GM12891 (cell line): ENCODE measurements around the gene TLCD3B. TPM values are rescaled to one million over a fixed set of nuclear protein-coding genes. Genes with fewer than 3 reads are reported as not detected.
A peak's percentile ranks its signal among the peaks of the same experiment; 100 is the strongest.

ENCODE experiments used
- DNase-seq: peaks from one replicate; pipeline ENCODE4 v3.0.0; 2011; ENCODE audit warnings: low spot score; ENCODE audit not compliant: insufficient read length
- FAIRE-seq: peaks from 2 replicates; lab custom pipeline; 2011; peaks lifted over from hg19 to GRCh38; lab: Jason Lieb, UNC
- PAX5 ChIP-seq: IDR thresholded peaks from 2 replicates; pipeline ENCODE4 v1.6.1; 2011; ENCODE audit warnings: low read length, moderate library complexity, mild to moderate bottlenecking; ENCODE audit not compliant: insufficient read depth, severe bottlenecking
- POLR2A ChIP-seq: IDR thresholded peaks from 2 replicates; pipeline ENCODE4 v1.6.1; 2011; ENCODE audit warnings: low read depth, low read length, control low read depth
- POLR2AphosphoS5 ChIP-seq: IDR thresholded peaks from 2 replicates; pipeline ENCODE4 v1.6.1; 2011; ENCODE audit warnings: low read depth, low read length, control low read depth
- POU2F2 ChIP-seq: IDR thresholded peaks from 2 replicates; pipeline ENCODE4 v1.6.1; 2011; ENCODE audit warnings: low read depth, mild to moderate bottlenecking, control low read depth, low read length, moderate library complexity
- SPI1 ChIP-seq: IDR thresholded peaks from 2 replicates; pipeline ENCODE4 v1.6.1; 2011; ENCODE audit warnings: low read depth, low read length, control low read depth
- TAF1 ChIP-seq: IDR thresholded peaks from 2 replicates; pipeline ENCODE4 v1.6.1; 2011; ENCODE audit warnings: low read depth, low read length, control low read depth
- polyA plus RNA-seq: library from polyadenylated mRNA; unstranded; fragments of >200 nt; gene quantifications from one replicate; pipeline ENCODE4 v1.2.1, GENCODE V29; 2012; ENCODE audit warnings: low read depth, missing spikeins, inconsistent platforms; ENCODE audit not compliant: missing spikeins

Gene TLCD3B
- polyA plus RNA-seq, result 0.50 TPM

DNA sequence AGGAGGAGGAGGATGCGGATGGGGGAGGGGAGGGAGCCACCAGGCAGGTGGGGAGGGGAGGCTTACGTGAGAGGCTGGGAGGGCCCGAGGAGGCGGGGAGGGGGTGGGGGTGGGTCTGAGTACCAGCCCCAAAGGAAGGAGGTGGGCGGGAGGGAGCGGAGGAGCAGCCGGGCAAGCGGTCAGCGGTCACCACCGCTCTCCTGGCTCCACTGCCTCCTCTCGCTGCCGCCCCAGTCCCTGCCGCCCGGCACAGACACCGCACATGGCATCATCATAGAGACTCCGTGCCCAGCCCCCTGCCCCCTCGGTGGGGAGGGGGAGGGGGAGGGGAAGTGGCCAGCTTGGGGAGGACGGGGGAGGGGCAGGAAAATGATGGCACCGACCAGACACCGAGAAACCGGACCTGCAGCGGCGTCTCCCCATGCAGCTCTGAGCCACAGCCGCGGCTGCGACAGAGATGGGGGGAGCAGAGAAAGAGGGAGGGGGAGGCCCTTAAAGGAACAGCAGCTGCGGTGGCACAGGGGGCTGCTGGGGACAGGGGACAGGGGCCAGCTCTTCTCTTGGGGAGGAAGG, at the start of gene TLCD3B:
Gene TLCD3B (minus strand): TSS at position 431 of the 573 bp plus-strand sequence. CDS start 744 bp downstream, outside the sequence.
- DNase-seq (no peak), FAIRE-seq (no peak)
- TF ChIP-seq POU2F2 (no peak), SPI1 (no peak), POLR2AphosphoS5 (no peak), TAF1 (no peak), PAX5 (no peak), POLR2A (no peak)

GRCh38 chr16:30079480-30079879, 48.4 kb upstream of the TLCD3B start:
- TF ChIP-seq PAX5 (no peak), POU2F2 (no peak), POLR2AphosphoS5 (no peak), POLR2A (no peak), SPI1 (no peak), TAF1 (no peak)
- FAIRE-seq, result no peak
- no peak for DNase-seq

- FAIRE-seq (no peak), DNase-seq (no peak)
- no peak for TF ChIP-seq POU2F2
- TF ChIP-seq POLR2AphosphoS5, result no peak
- TF ChIP-seq SPI1, result no peak
- TF ChIP-seq POLR2A, result no peak
- no peak for TF ChIP-seq PAX5
Observed at GRCh38 chr16:30078744-30079143, 47.7 kb upstream of the TLCD3B start.

DNA sequence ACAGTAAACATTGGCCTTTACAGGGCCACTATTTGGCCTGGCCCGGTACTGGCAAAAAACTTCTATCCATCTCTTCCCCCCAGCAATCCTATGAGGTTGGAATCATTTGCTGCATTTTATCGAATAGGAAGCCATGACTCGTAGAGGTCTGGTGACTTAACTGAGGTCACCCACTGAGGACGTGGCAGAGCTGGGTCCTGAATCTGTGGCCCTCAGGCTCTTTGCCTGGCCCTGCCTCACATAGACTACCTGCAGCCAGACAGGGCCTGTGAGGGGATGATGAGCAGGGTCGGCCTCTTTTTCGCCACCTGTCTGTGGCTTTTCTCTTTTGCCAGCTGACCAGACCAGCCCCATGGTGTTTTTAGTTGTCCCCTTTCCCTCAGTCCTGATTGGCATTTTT, 46.6 kb upstream of the TLCD3B start:
- TF ChIP-seq SPI1 (no peak), POLR2A (no peak), TAF1 (no peak), PAX5 (no peak), POU2F2 (no peak), POLR2AphosphoS5 (no peak)
- DNase-seq (no peak), FAIRE-seq (no peak)

GRCh38 chr16:30076276-30076791, 45.3 kb upstream of the TLCD3B start:
- TF ChIP-seq PAX5 (no peak), POU2F2 (no peak), POLR2AphosphoS5 (no peak), POLR2A (no peak), TAF1 (no peak), SPI1 (no peak)
- no peak for DNase-seq
- no peak for FAIRE-seq

GRCh38 chr16:30075503-30076275, 44.6 kb upstream of the TLCD3B start, which contains the start of gene PPP4C:
Gene PPP4C (plus strand): TSS chr16:30075994. CDS start chr16:30076378, 384 bp downstream.
- peak; percentile 83 for FAIRE-seq
- TF ChIP-seq SPI1 (peak; percentile 35), POU2F2 (peak; percentile 63; the same call in 1 of the 2 replicates), POLR2A (peak; percentile 88), TAF1 (peak; percentile 75), PAX5 (no peak), POLR2AphosphoS5 (peak; percentile 85)
- DNase-seq, result peak; percentile 98

- TF ChIP-seq POLR2AphosphoS5, result no peak
- TF ChIP-seq PAX5, result no peak
- TF ChIP-seq POU2F2, result no peak
- FAIRE-seq, result no peak
- DNase-seq, result no peak
Observed at GRCh38 chr16:30070490-30070889, 39.4 kb upstream of the TLCD3B start.

DNA sequence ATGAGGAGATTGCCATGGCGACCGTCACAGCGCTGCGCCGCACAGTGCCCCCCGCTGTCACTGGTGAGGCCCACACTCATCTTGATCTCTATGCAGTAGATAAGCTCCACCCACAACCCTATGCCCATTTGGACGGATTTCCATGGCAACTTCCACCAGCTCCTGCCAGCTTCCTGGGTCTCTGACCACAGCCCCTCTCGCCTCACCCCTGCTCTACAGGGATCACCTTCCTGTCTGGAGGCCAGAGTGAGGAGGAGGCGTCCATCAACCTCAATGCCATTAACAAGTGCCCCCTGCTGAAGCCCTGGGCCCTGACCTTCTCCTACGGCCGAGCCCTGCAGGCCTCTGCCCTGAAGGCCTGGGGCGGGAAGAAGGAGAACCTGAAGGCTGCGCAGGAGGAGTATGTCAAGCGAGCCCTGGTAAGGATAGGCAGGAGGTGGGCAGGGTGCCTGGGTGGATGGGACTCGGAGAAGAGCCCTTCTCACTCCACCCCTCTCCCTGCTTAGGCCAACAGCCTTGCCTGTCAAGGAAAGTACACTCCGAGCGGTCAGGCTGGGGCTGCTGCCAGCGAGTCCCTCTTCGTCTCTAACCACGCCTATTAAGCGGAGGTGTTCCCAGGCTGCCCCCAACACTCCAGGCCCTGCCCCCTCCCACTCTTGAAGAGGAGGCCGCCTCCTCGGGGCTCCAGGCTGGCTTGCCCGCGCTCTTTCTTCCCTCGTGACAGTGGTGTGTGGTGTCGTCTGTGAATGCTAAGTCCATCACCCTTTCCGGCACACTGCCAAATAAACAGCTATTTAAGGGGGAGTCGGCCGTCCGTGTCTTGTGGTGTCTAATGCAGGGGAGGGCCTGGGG, 38.8 kb upstream of the TLCD3B start:
- no peak for FAIRE-seq
- TF ChIP-seq TAF1 (no peak), PAX5 (no peak), POLR2A (no peak), POU2F2 (no peak), SPI1 (no peak), POLR2AphosphoS5 (no peak)
- DNase-seq, result no peak
